Right cardiac atrium (tissue), 5 donors: ENCODE measurements around the gene NOTUM. TPM values are rescaled to one million over a fixed set of nuclear protein-coding genes. Genes with fewer than 3 reads are reported as not detected.

Experiments used
- ATAC-seq, 2 donors: fragments of 200-7000 bp; cut with Tn5 transposase; one replicate each; pipeline versions ENCODE4 v1.8.0 to v1.9.1; 2020; ENCODE audit warnings: moderate library complexity in 2 of 2, mild to moderate bottlenecking in 1 of 2
- DNase-seq, 3 donors: peaks; one replicate each; pipeline ENCODE4 v3.0.0-alpha.2; 2020
- H3K27ac ChIP-seq: one replicate; pipeline ENCODE4 v1.5.1; 2013; ENCODE audit warnings: mild to moderate bottlenecking, low read length, control low read depth, moderate library complexity
- H3K27me3 ChIP-seq: one replicate; pipeline ENCODE4 v1.6.1; 2013; ENCODE audit not compliant: control insufficient read depth, insufficient read depth
- H3K4me1 ChIP-seq: one replicate; pipeline ENCODE4 v1.6.1; 2013; ENCODE audit warnings: low read length; ENCODE audit not compliant: control insufficient read depth, insufficient read depth
- H3K4me3 ChIP-seq: one replicate; pipeline ENCODE4 v1.5.1; 2013; ENCODE audit warnings: low read length, control low read depth
- H3K9me3 ChIP-seq: one replicate; pipeline ENCODE4 v1.6.1; 2013; ENCODE audit warnings: low read length; ENCODE audit not compliant: control insufficient read depth
- WGBS: extraction: QIAGEN DNeasy Blood & Tissue Kit; methylation state at CpG from one replicate; pipeline ENCODE4 v1.1.7; 2013; 5-methylcytosine and 5-hydroxymethylcytosine counted together
- intact Hi-C, 4 donors: fragments of 100-400 bp; cut with DNase I; formaldehyde crosslinking; loops; one replicate each; pipeline versions ENCODE4 v1.11.0 to v1.14.0; 2022 to 2023
- polyA plus RNA-seq: library from polyadenylated mRNA; stranded (reverse); fragments of 200-250 nt; gene quantifications from one replicate; pipeline ENCODE4 v1.2.3, GENCODE V29; 2013
- total RNA-seq, 4 donors: library from RNA; stranded (reverse); fragmentation: NEBNext Ultra II Directional; extraction: Animal tissue kit (Norgen Biotek cat#: 25700); gene quantifications; one replicate each; pipeline ENCODE4 v1.2.1, GENCODE V29; 2021
- donor health status: healthy with polysubstance abuse.
- donor health status: DM: no; HTN: yes; CAD: no.
- donor health status: DM: no; HTN: no; CAD: no.
- donor health status: DM: no; HTN: yes; CAD: no; lungs with severe emphysema.
- donor health status: DM: yes; HTN: yes; CAD: no.

The NOTUM gene
- total and polyA plus RNA-seq, 5 donors: 0.05 TPM; not detected in 4

- H3K4me1 ChIP-seq: no peaks in the 10 kb centered on the region
- no peak overlapping the region for H3K27ac ChIP-seq
- H3K4me3 ChIP-seq: no peak overlapping the region
- no peaks in the 10 kb centered on the region for H3K27me3 ChIP-seq
- 94% methylated on average over 29 of the region's 29 CpGs for WGBS
- no peak for DNase-seq
- no peaks in the 10 kb centered on the region for H3K9me3 ChIP-seq
- intact Hi-C loops: no loop called here
- no peak for ATAC-seq
These were observed 34.7 kb upstream of the NOTUM start for GRCh38 chr17:81995463-81996231.

GRCh38 chr17:81994593-81995462 lies 33.8 kb upstream of the NOTUM start:
- intact Hi-C loops: no loop called here
- H3K27ac ChIP-seq: no peak overlapping the region
- no peaks in the 10 kb centered on the region for H3K4me1 ChIP-seq
- no peaks in the 10 kb centered on the region for H3K27me3 ChIP-seq
- WGBS: 87% methylated on average over 39 of the region's 39 CpGs
- DNase-seq: peak in 2 of 3 donors; percentile 10 to 45
- ATAC-seq: no peak
- H3K9me3 ChIP-seq: no peaks in the 10 kb centered on the region
- H3K4me3 ChIP-seq: no peak overlapping the region

- WGBS: 93% methylated on average over 37 of the region's 37 CpGs
- intact Hi-C loops: no loop called here
These were observed 33.0 kb upstream of the NOTUM start for GRCh38 chr17:81993729-81994592.

GRCh38 chr17:81992306-81993102 lies 31.5 kb upstream of the NOTUM start:
- whole genome bisulfite sequencing: 78% methylated on average over 31 of the region's 31 CpGs
- DNase-seq (no peak), ATAC-seq (no peak)
- H3K27me3 ChIP-seq: no peaks in the 10 kb centered on the region
- no peaks in the 10 kb centered on the region for H3K9me3 ChIP-seq
- no peaks in the 10 kb centered on the region for H3K4me1 ChIP-seq
- intact Hi-C loops: no loop called here
- no peak overlapping the region for H3K4me3 ChIP-seq
- H3K27ac ChIP-seq: no peak overlapping the region

More at GRCh38 chr17:81993729-81994592, 33.0 kb upstream of the NOTUM start:
- DNase-seq: peak in 2 of 3 donors; percentile 5 to 46
- H3K4me3 ChIP-seq: no peak overlapping the region
- no peaks in the 10 kb centered on the region for H3K27me3 ChIP-seq
- no peak for ATAC-seq
- no peaks in the 10 kb centered on the region for H3K9me3 ChIP-seq
- H3K27ac ChIP-seq: no peak overlapping the region
- H3K4me1 ChIP-seq: no peaks in the 10 kb centered on the region

- Histone ChIP-seq H3K27me3 (no peaks in the 10 kb centered on the region), H3K27ac (peak overlapping the region; percentile 28), H3K9me3 (no peaks in the 10 kb centered on the region), H3K4me3 (no peak overlapping the region), H3K4me1 (no peaks in the 10 kb centered on the region)
- intact Hi-C loops: no loop called here
- ATAC-seq (peak; percentile 71 to 81), DNase-seq (peak; percentile 77 to 86 (median 85))
- 45% methylated on average over 31 of the region's 31 CpGs for WGBS
These were observed 30.8 kb upstream of the NOTUM start for GRCh38 chr17:81991684-81992305.

GRCh38 chr17:81990836-81991683 lies 30.1 kb upstream of the NOTUM start:
- 86% methylated on average over 25 of the region's 25 CpGs for WGBS
- Histone ChIP-seq H3K27ac (no peak overlapping the region), H3K9me3 (no peaks in the 10 kb centered on the region), H3K4me3 (no peak overlapping the region), H3K4me1 (no peaks in the 10 kb centered on the region), H3K27me3 (no peaks in the 10 kb centered on the region)
- ATAC-seq (no peak), DNase-seq (peak in 1 of 3 donors; percentile 46)
- intact Hi-C loops: no loop called here

- WGBS: 92% methylated on average over 26 of the region's 26 CpGs
- H3K27me3 ChIP-seq: no peaks in the 10 kb centered on the region
- H3K27ac ChIP-seq: no peak overlapping the region
- DNase-seq (no peak), ATAC-seq (no peak)
- intact Hi-C loops: no loop called here
- no peaks in the 10 kb centered on the region for H3K9me3 ChIP-seq
- H3K4me3 ChIP-seq: no peak overlapping the region
- no peaks in the 10 kb centered on the region for H3K4me1 ChIP-seq
These were observed 26.3 kb upstream of the NOTUM start for GRCh38 chr17:81987161-81987770.

GRCh38 chr17:81986606-81987005 lies 25.6 kb upstream of the NOTUM start:
- ATAC-seq (no peak), DNase-seq (no peak)
- intact Hi-C loops: no loop called here
- H3K4me3 ChIP-seq: no peak overlapping the region
- H3K27me3 ChIP-seq: no peaks in the 10 kb centered on the region
- H3K27ac ChIP-seq: no peak overlapping the region
- no peaks in the 10 kb centered on the region for H3K4me1 ChIP-seq
- no peaks in the 10 kb centered on the region for H3K9me3 ChIP-seq
- 97% methylated on average over 26 of the region's 26 CpGs for WGBS

GRCh38 chr17:81984773-81985410 lies 23.9 kb upstream of the NOTUM start:
- intact Hi-C loops: no loop called here
- WGBS: 93% methylated on average over 21 of the region's 21 CpGs
- no peak overlapping the region for H3K4me3 ChIP-seq
- no peaks in the 10 kb centered on the region for H3K27me3 ChIP-seq
- H3K4me1 ChIP-seq: no peaks in the 10 kb centered on the region
- DNase-seq (no peak), ATAC-seq (peak in 1 of 2 donors; percentile 24)
- H3K27ac ChIP-seq: no peak overlapping the region
- no peaks in the 10 kb centered on the region for H3K9me3 ChIP-seq
